H4 (cell line): ENCODE data around the gene PTPRN2. TPM values are rescaled to one million over a fixed set of nuclear protein-coding genes. Genes with fewer than 3 reads are reported as not detected.
"Not testable (repeated sequence)": the region's sequence is repeated elsewhere in the genome, so short reads cannot be mapped to it uniquely, and the experiment has no call there.

Source experiments
- DNase-seq: peaks from one replicate; pipeline ENCODE4 v3.0.0-alpha.2; 2015; ENCODE audit warnings: low spot score
- total RNA-seq: library from RNA; depleted of rRNA; stranded (reverse); fragments of >200 nt; shearing (Covaris generic); gene quantifications from 2 replicates; pipeline ENCODE4 v1.2.3, GENCODE V29; 2014

Gene PTPRN2
- total RNA-seq, 1 experiment from 2014 or later: 0.97 TPM

DNA sequence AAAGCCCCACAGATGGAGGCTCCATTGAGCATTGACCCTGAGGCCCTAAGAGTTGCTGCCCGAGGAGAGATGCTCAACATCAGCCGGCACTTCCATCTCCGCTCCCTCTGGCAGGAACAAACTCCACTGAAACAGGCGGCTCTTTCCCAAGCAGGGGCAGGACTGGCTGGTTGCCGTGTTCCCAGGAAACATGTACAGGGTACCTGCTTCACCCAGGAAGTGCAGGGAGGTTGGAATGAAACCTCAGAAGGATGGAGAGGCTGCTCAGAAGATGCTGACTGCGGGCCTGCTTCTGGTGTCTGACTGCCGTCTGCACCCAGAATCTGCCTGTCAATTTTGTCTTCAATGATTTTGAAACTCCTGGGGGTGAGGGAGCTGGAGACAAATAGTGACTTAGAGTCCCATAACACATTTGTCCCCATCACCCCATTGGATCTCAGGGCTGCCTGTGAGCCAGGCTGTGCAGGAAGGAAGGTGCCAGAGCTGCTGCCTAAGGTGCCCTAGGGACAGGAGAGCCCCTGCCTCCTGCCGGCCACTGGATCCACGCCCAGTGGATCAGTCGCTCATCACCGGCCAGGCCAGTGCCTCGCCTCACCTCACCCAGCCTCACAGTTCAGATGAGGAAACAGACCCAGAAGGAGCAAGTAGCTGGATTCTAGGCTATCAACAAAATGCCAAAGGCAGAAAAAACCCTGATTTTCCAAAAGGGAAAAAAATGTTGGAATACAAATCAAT, 237.3 kb downstream of the PTPRN2 start:
- no peak for DNase-seq

DNA sequence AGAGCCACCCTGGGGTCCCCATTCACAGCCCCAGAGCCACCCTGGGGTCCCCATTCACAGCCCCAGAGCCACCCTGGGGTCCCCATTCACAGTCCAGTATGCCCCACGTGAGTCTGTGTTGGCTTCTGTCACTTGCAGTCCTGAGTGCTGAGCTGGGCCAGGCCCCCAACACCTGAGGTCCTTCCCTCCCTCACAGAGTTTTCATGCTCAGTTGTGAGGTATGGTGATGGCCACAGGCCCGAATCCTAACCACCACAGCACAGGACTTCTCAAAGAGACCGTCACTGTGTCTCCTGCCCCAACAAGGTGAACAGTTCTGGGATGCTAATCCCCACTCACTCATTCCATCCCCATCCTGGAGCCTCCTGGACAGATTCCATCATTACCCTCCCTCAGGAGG, 239.2 kb downstream of the PTPRN2 start:
- DNase-seq: no peak

DNA sequence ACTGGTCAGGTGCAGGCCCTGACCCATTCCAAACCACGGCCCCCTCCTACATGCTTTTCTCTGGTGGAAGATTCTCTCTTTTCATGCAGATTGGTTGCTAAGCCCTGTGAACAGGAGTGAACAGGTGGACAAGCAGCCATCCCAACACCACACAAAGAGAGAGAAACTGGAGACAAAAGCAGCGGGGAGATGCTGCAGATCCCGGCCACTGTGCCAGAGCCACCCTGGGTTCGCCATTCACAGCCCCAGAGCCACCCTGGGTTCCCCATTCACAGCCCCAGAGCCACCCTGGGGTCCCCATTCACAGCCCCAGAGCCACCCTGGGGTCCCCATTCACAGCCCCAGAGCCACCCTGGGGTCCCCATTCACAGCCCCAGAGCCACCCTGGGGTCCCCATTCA, 239.6 kb downstream of the PTPRN2 start:
- not testable (repeated sequence) for DNase-seq

DNA sequence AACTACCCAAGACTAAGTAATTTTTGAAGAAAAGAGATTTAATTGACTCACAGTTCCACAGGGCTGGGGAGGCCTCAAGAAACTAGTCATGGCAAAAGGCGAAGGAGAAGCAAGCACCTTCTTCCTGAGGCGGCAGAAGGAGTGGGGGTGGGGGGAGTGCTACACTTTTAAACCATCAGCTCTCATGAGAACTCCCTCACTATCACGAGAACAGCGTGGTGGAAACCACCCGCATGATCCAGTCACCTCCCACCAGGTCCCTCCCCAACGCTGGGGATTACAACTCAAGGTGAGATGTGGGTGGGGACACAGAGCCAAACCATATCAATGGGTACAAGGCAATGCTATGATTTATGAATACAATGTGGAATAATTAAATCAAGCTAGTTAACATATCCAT, 241.9 kb downstream of the PTPRN2 start:
- no peak for DNase-seq

DNA sequence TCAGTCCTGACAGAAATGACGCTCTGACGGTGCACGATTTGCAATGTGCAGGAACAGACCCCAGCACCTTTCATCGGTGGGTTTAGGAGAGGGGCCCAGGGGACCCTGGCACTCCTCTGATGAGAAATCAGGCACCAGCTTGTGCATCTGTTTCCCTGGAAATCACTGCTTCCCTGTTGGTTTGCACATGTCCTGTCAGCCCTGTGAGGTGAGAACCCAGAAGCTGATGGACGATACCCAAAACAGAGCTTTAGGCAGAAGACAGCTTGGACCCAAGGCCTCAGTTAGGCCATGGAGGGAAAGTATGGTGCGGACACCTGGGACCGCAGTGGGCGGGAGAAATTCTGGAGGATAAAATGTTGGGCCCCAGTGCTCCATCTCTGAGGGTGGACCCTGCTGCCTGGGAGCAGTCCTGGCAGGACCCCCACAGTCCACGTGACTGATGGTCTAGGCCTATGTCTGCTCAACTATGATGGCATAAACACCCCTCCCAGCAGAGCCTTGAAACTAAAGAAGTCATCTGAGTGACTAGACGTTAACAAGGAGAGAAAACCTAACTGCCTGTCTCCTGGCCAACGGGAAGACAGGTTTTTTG, 242.8 kb downstream of the PTPRN2 start:
- no peak for DNase-seq

DNA sequence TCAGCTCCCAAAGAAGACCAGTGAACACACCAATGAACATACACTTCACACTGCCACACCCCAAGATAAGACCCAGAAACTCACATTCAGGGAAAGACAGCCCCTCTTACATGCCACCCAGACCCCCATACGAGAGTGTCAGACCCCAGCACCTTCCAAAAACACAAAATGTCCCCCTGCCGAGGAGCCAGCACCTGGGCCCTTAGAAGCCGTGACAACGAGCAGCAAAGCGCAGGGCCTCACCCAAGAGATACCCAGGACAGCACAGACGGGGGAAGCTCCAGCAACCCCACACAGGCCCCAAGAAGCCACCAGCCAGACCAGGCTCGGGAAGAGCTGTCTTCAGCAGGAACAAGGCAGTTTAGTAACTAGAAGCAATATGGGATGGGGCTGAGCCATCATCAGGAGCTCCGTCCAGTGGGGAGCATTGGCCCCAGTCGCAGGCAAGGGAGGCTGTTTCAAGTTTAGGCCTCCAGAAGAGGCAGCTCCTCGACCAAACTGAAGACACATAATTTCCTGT, 243.6 kb downstream of the PTPRN2 start:
- no peak for DNase-seq

DNA sequence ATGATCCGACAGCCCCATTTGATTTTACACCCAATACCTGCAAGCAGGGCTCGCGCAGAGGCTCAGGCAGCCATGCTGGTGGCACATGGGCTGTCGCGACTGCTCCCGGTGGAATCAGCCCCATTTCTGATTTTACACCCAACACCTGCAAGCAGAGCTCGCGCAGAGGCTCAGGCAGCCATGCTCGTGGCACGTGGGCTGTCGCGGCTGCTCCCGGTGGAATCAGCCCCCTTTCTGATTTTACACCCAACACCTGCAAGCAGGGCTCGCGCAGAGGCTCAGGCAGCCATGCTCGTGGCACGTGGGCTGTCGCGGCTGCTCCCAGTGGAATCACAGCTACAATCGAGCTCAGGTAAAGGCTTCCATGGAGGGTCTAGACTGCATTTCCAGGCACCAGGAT, 244.1 kb downstream of the PTPRN2 start:
- no peak for DNase-seq

DNA sequence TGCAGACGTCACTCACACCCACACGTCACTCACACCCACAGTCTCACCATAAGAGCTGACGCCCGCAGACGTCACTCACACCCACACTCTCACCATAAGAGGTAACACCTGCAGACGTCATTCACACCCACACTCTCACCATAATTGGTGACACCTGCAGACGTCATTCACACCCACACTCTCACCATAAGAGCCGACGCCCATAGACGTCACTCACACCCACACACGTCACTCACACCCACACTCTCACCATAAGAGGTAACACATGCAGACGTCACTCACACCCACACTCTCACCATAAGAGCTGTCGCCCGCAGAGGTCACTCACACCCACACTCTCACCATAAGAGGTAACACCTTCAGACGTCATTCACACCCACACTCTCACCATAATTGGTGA, 246.5 kb downstream of the PTPRN2 start:
- not testable (repeated sequence) for DNase-seq

DNA sequence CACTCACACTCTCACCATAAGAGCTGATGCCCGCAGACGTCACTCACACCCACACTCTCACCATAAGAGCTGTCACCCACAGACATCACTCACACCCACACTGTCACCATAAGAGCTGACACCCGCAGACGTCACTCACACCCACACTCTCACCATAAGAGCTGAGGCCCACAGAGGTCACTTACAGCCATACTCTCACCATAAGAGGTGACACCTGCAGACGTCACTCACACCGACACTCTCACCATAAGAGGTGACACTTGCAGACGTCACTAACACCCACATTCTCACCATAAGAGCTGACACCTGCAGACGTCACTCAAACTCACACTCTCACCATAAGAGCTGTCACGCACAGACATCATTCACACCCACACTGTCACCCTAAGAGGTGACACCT, 250.7 kb downstream of the PTPRN2 start:
- DNase-seq: not testable (repeated sequence)

DNA sequence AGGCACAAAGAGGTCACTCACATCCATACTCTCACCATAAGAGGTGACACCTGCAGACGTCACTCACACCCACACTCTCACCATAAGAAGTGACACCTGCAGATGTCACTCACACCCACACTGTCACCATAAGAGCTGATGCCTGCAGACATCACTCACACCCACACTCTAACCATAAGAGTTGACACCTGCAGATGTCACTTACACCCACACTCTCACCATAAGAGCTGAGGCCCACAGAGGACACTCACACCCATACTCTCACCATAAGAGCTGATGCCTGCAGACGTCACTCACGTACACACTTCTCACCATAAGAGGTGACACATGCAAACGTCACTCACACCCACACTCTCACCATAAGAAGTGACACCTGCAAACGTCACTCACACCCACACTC, 255.1 kb downstream of the PTPRN2 start:
- not testable (repeated sequence) for DNase-seq

DNA sequence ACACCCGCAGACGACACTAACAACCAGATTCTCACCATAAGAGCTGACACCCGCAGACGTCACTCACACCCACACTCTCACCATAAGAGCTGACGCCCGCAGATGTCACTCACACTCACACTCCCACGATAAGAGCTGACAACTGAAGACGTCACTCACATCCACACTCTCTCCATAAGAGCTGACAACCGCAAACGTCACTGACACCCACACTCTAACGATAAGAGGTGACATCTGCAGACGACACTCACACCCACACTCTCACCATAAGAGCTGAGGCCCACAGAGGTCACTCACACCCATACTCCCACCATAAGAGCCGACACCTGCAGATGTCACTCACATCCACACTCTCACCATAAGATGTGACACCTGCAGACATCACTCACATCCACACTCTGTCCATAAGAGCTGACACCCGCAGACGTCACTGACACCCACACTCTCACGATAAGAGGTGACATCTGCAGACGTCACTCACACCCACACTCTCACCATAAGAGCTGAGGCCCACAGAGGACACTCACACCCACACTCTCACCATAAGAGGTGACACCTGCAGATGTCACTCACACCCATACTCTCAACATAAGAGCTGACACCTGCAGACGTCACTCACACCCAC, 255.7 kb downstream of the PTPRN2 start:
- DNase-seq: not testable (repeated sequence)

DNA sequence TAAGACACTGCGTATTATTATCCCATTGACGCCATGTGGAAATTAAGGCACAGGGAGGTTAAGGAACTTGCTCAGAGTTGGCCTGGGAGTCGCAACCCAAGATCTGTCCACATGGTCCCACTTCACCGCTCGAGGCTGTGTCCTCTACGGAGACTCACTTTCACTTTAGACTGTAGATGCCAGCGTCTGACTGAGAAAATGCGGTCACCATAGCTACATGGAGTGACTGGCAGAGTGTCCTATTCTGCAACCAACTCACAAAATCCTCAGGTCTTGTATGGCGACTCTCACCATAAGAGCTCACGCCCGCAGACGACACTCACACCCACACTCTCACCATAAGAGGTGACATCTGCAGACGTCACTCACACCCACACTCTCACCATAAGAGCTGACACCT, 257.9 kb downstream of the PTPRN2 start:
- DNase-seq: no peak

DNA sequence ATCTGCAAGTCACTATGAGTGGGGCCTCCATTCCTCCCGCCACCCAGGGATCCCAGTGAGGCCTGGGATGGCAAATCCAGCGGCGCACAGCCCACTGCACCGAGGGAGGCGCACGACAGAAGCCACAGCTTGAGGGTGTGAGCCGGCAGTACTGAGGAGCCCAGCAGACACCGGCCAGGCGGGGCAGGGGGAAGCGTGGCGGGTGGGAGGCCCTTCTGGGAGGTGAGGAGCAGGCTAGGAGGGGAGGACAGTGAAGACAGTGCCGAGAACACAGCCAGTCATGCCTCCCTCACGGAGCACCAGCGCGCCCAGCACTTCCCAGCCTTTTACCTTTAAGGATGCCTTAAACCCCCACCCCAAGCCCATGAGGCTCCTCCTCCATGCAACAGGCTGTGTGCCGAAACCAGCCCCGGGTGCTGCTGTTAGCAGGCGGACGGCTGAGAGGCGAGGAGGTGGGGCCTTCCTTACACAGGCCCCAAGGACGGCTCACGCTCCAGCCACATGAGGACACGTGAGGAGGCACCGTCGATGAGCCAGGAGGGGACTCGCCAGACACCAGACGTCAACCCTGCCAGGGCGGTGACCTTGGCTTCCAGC, 258.5 kb downstream of the PTPRN2 start:
- DNase-seq: no peak

DNA sequence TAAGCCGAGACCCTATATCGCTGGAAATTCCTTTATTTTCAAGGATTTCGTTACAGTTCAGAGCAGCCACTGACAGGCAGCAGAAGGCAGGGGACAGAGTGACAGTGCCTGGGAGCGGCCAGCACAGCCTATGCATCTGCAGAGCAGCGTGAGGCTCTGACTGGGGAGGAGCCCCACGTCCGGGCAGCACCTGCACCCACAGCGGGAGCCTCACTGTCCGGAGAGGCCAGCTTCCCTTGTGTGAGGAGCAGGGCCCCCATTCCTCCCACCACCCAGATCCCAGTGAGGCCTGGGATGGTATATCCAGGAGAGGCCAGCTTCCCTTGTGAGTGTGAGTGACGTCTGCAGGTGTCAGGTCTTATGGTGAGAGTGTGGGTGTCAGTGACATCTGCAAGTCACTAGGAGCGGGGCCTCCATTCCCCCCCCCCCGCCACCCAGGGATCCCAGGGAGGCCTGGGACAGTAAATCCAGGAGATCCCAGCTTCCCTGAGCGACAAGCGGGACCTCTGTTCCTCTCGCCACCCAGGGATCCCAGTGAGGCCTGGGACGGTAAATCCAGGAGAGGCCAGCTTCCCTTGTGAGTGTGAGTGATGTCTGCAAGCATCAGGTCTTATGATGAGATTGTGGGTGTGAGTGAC, 259.1 kb downstream of the PTPRN2 start:
- DNase-seq: no peak

DNA sequence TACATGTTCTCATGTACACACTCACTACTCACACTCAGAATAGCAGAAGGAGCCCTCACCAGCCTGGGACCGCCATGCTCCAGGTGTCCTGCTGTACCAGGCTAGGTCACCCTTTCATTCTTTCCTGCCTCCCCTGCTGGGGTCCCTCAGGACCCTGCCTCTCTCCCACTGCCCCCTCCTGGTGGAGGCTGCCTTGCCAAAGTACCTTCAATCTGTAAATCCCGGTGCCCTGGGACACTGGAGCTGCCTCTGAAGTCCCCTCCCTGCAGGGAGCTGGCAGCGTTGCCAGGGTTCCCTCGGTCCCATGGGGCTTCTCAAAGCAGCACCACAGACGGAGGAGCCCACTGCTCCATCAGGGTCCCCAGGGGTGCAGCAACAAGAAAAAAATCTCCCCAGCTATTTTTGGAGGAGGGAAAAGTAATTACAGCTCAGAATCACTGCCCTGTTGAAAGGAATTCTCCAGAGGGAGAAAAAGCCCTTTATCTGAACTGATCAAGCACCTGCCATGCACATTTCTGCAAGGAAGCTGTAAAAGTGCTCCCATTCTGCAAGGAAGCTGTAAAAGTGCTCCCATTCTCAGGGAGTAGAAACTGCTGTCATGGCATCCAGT, 259.9 kb downstream of the PTPRN2 start:
- DNase-seq: no peak

DNA sequence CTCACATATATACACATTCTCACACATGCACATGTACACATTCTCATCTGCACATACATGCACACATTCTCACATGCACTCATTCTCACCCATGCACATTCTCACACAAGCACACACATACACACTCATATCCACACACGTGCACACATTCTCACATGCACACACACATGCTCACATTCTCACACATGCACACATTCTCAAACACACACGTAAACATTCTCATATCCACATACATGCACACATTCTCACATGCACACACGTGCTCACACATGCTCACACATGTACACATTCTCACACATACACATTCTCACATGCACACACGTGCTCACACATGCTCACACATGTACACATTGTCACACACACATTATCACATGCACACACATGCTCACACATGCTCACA, 260.6 kb downstream of the PTPRN2 start:
- no peak for DNase-seq

DNA sequence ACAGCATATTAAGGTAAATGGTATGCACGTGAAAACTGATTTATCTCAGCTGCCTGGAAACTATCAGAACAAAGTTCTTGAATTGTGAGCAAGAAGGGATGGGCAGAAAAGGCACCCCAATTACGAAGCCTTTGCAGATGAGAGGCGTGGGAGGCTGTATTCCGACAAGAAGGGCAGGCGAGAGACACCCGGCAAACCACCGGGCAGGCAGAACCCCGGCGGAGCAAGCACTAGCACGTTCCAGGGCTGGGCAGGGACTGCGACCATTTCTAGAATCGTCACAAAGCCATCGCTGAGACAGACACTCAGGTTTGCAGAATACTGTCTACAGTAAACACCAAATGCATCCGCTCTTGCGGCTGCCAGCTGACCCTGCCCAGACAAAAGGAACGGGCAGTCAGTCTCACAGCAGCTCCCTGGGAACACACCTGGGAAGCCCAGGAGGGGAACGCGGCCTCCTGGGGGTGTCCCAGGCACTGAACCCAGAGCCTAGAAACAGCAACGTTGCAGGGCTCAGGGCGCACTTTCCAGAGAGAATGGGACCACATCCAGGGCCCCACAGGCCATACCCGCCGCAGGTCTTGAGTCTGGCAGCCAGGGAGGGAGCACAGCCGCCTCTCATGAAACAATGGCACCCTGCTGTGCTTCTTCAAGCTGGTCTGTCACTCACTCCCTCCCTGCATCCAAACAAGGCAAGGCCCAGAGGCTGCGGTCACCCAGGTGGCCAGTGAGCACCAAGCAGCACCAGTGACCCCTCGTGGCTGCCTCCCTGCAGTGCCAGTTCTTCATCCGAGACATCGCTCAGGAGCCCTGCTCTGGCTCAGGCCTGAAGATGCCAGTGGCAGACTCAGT, 261.9 kb downstream of the PTPRN2 start:
- DNase-seq: peak; percentile 64

DNA sequence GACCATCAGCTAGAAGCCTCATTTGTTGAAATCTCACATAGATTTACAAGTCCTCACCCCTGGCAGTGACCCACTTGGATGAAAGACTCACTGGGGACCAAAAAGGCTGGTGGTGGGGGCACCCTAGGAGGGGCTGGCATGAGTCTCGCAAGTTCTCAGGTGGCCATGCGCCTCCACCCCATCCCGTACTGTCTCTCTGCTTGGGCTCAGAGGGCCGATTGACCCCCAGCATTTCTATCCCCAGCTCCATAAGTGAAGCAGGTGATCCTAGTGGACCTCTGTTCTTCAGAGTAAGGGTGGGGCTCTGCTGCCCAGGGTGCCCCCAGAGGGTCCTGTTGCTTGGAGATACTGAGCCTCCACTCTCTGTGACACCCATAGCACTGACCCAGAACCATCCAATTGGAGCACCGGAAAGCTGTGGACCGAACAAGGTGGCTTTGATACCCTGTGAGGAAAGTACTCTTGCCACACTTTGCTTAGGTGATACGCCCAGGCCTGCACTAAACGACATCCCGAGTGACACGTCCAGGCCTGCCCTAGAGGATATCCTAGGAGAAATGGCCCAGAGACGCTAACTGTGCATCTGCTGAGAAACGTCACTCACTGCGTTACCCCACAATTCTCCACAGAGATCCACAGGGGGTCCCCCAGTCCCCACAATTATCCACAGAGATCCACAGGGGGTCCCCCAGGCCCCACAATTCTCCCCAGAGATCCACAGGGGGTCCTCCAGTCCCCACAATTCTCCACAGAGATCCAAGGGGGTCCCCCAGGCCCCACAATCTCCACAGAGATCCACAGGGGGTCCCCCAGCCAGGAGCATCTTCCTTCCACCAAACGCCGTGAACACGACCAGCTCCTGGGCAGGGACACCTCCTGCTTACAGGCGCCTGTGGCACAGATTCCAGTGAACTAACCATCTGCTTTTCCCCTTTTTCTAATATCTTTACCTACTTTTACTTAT, 262.9 kb downstream of the PTPRN2 start:
- no peak for DNase-seq

DNA sequence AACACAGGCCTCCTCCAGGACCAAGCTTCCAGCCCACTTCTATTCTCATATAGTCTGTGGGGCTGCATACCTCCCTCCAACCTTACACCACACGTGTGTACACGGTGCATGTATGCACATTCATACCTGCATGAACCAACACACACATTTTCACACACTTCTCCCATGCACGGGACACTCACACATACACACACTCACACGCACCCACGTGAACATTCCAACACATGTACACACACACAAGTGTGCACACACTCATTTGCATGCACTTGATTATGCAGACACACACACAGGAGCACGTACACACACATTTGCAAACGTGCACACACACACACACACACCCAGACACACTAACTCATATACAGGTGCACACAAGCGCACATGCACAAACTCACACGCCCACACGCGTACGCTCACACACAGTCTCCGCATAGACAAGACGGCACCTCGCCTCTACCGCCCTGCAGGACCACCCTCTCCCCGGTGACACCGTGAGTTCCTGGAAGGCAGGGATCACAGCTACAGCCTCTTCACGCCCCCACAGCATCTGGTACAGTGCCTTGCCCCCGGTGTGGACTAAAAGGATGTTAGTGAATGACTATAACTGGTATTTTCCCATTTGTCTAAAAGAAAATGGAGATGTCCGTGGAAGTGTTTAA, 263.8 kb downstream of the PTPRN2 start:
- DNase-seq: no peak
